ENCODE data around the gene CREG2.

CREG2 gene

DNA sequence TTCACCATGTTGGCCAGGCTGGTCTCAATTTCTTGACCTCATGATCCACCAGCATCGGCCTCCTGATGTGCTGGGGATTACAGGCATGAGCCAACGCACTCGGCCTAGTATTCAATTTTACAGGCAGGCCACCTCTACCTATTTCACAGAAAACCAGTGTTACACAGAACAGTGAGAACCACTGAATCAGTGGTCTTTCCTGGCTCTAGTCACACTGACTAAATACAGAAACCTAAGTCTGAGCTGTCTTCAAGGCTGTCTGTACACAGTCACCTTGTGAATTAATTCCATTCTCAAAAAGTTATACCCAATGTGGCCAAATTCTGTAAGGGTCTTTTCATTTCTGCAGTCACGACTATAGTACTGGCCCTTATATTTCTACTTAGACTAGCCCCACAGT, 82.3 kb downstream of the CREG2 start:
- no peak for DNase-seq

GRCh38 chr2:101303688-101304087, 83.6 kb downstream of the CREG2 start:
- no peak for DNase-seq

- no peak for DNase-seq
These were observed 85.3 kb downstream of the CREG2 start for GRCh38 chr2:101302016-101302415.

DNA sequence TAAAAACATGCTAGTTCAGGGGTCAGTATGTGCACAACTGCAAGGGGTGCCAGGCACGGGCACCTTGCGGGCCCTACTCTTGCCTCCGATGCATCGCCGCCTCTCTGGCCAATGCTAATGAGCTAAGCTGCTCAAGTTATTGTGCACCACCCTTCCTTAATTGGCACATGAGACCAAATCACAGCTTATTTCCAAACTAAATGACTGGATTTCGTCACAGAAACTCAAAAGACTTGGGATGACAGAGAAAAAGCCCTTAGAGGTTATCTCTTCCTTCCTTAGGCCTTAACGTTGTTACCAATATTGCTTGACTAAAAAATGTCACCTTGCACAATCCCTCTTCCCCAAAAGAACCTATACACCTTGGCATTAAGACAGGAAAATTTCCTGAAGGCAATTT, 86.5 kb downstream of the CREG2 start:
- DNase-seq = no peak

DNA sequence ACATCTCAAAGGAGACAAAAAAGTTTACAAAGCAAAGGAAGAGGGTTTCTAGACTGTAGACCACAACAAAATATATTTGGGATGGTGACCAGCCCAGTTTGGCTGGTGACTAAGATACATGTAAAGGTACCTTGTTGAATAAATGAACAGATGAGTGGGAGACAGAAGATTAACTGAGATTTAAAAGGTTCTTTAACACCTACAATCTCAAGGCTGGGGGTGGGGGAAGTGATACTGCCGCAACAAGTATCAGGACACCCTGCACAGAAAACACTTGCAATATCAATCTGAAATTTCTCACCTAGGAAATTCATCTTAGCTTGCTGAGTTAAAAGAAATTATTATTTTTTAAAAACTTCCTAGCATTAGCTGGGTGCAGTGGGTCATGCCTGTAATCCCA, 87.1 kb downstream of the CREG2 start:
- no peak for DNase-seq

GRCh38 chr2:101299604-101300003, 87.7 kb downstream of the CREG2 start:
- DNase-seq = no peak

DNA sequence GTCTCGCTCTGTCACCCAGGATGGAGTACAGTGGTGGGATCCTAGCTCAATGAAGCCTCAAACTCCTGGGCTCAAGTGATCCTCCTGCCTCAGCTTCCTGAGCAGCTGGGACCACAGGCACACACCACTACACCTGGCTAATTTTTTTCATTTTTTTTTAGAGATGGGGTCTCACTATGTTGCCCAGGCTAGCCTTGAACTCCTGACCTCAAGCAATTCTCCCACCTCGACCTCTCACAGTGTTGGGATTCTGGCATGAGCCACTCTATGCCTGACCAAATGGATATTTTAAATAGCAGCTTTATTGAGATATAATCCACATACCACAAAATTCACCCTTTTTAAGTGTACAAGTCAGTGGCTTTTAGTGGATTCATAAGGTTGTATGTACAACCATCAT, 89.9 kb downstream of the CREG2 start:
- no peak for DNase-seq

DNA sequence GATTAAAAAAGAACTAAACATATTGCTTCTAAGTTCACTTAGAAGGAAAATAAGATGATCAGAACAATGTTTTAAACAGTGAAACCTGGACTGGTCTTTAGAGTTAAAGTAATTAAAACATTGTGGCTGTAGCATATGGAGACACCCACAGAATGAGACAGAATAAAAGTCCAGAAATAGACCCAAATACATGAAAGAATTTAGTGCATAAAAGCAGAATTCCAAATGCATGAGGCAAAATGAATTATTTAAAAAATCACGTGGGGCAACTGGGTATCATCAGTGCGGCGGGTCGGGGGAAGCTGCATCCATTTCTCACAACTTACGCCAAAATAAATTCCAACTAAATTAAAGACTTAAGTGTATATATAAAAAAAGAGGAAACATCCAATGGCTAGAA, 90.9 kb downstream of the CREG2 start:
- no peak for DNase-seq

GRCh38 chr2:101295895-101296294, 91.4 kb downstream of the CREG2 start:
- DNase-seq = no peak

All from NCI-H2107 (cell line).